GM23338 (cell line): ENCODE measurements around the gene PTPA. TPM values are rescaled to one million over a fixed set of nuclear protein-coding genes. Genes with fewer than 3 reads are reported as not detected.
A peak's percentile ranks its signal among the peaks of the same experiment; 100 is the strongest.

Experiments used
- ATAC-seq: fragments of 200-7000 bp; cut with Tn5 transposase; 3 replicates; pipeline ENCODE4 v1.9.1; 2020
- DNase-seq: peaks from one replicate; pipeline ENCODE4 v3.0.0-alpha.2; 2015; ENCODE audit warnings: low spot score
- H2AFZ ChIP-seq: fragments of 200-600 bp; sonication (generic); 2 replicates; pipeline ENCODE4 v1.8.0; 2016; ENCODE audit warnings: antibody characterized with exemption, mild to moderate bottlenecking, moderate library complexity
- H3F3A ChIP-seq: fragments of 200-600 bp; sonication (generic); replicated peaks from 2 replicates; pipeline ENCODE4 v1.8.0; 2017; ENCODE audit warnings: antibody characterized with exemption, mixed run types, low read depth
- H3K27ac ChIP-seq: fragments of 200-600 bp; sonication (generic); 2 replicates; pipeline ENCODE4 v1.6.1; 2016; ENCODE audit warnings: low read depth
- H3K27me3 ChIP-seq: fragments of 200-600 bp; sonication (generic); 2 replicates; pipeline ENCODE4 v1.8.0; 2016; ENCODE audit warnings: mild to moderate bottlenecking, mixed run types, moderate library complexity; ENCODE audit not compliant: insufficient read depth
- H3K36me3 ChIP-seq: fragments of 200-600 bp; sonication (generic); 2 replicates; pipeline ENCODE4 v1.8.0; 2016; ENCODE audit warnings: mild to moderate bottlenecking; ENCODE audit not compliant: insufficient read depth
- H3K4me1 ChIP-seq: fragments of 200-600 bp; sonication (generic); 2 replicates; pipeline ENCODE4 v1.8.0; 2016; ENCODE audit warnings: mild to moderate bottlenecking, moderate library complexity; ENCODE audit not compliant: insufficient read depth
- H3K4me2 ChIP-seq: fragments of 200-600 bp; sonication (generic); 2 replicates; pipeline ENCODE4 v1.7.1; 2017; ENCODE audit warnings: mixed run types
- H3K4me3 ChIP-seq: fragments of 200-600 bp; sonication (generic); 2 replicates; pipeline ENCODE4 v1.6.1; 2016; ENCODE audit warnings: mixed run types
- H3K79me2 ChIP-seq: fragments of 200-600 bp; sonication (generic); replicated peaks from 2 replicates; pipeline ENCODE4 v1.8.0; 2017; ENCODE audit warnings: mild to moderate bottlenecking; ENCODE audit not compliant: insufficient read depth
- H3K9me2 ChIP-seq: fragments of 200-600 bp; sonication (generic); 2 replicates; pipeline ENCODE4 v1.8.0; 2017; ENCODE audit not compliant: insufficient read depth
- H4K20me1 ChIP-seq: fragments of 200-600 bp; sonication (generic); replicated peaks from 2 replicates; pipeline ENCODE4 v1.8.0; 2017; ENCODE audit warnings: mild to moderate bottlenecking; ENCODE audit not compliant: insufficient read depth
- H3K27ac Mint-ChIP-seq: 2 replicates; pipeline ENCODE4 v1.8.0; 2020; ENCODE audit warnings: inconsistent platforms, mild to moderate bottlenecking, moderate library complexity, mixed read lengths
- H3K27me3 Mint-ChIP-seq: 3 replicates; pipeline ENCODE4 v1.8.0; 2022; ENCODE audit warnings: low read depth, mild to moderate bottlenecking, moderate library complexity, mixed read lengths, inconsistent platforms; ENCODE audit not compliant: insufficient read depth, poor library complexity
- H3K36me3 Mint-ChIP-seq: 3 replicates; pipeline ENCODE4 v1.8.0; 2021; ENCODE audit warnings: low read depth, mild to moderate bottlenecking, inconsistent platforms, moderate library complexity, mixed read lengths
- H3K4me1 Mint-ChIP-seq: 3 replicates; pipeline ENCODE4 v1.8.0; 2020; ENCODE audit warnings: mild to moderate bottlenecking, inconsistent platforms, mixed read lengths
- H3K4me3 Mint-ChIP-seq: 3 replicates; pipeline ENCODE4 v1.8.0; 2021; ENCODE audit warnings: moderate library complexity, mild to moderate bottlenecking, inconsistent platforms, mixed read lengths
- H3K9me3 Mint-ChIP-seq: 3 replicates; pipeline ENCODE4 v1.8.0; 2020; ENCODE audit warnings: moderate library complexity, mild to moderate bottlenecking, inconsistent platforms, mixed read lengths
- CREB1 ChIP-seq: fragments of 250-450 bp; sonication (Bioruptor Pico); IDR thresholded peaks from 2 replicates; pipeline ENCODE4 v1.5.0; 2020; ENCODE audit warnings: low read depth, mild to moderate bottlenecking, moderate library complexity
- ETS1 ChIP-seq: IDR thresholded peaks from 2 replicates; pipeline ENCODE4 v1.6.1; 2016; ENCODE audit warnings: antibody characterized with exemption
- EZH2 ChIP-seq: fragments of 200-600 bp; sonication (generic); IDR thresholded peaks from one replicate; pipeline ENCODE4 v1.8.0; 2017; ENCODE audit warnings: antibody characterized with exemption, mild to moderate bottlenecking, low read depth; ENCODE audit not compliant: unreplicated experiment
- EZH2phosphoT487 ChIP-seq: fragments of 200-600 bp; sonication (generic); IDR thresholded peaks from one replicate; pipeline ENCODE4 v1.8.1; 2018; ENCODE audit warnings: antibody characterized with exemption; ENCODE audit not compliant: unreplicated experiment
- JUNB ChIP-seq: IDR thresholded peaks from one replicate; pipeline ENCODE4 v1.6.1; 2016; ENCODE audit warnings: antibody characterized with exemption; ENCODE audit not compliant: unreplicated experiment
- NANOG ChIP-seq: IDR thresholded peaks from 2 replicates; pipeline ENCODE4 v1.6.1; 2016; ENCODE audit warnings: antibody characterized with exemption, borderline replicate concordance
- POLR2AphosphoS5 ChIP-seq: IDR thresholded peaks from 2 replicates; pipeline ENCODE4 v1.6.1; 2016; ENCODE audit warnings: antibody characterized with exemption, low read depth
- REST ChIP-seq: IDR thresholded peaks from one replicate; pipeline ENCODE4 v1.6.1; 2018; ENCODE audit warnings: antibody characterized with exemption; ENCODE audit not compliant: unreplicated experiment
- STAT1 ChIP-seq: IDR thresholded peaks from one replicate; pipeline ENCODE4 v1.6.1; 2016; ENCODE audit warnings: antibody characterized with exemption; ENCODE audit not compliant: unreplicated experiment
- ZNF114 ChIP-seq: fragments of 250-450 bp; sonication (Bioruptor Pico); IDR thresholded peaks from 2 replicates; pipeline ENCODE4 v1.5.0; 2020; ENCODE audit warnings: mild to moderate bottlenecking, moderate library complexity
- ZNF331 ChIP-seq: fragments of 250-450 bp; sonication (Bioruptor Pico); IDR thresholded peaks from 2 replicates; pipeline ENCODE4 v1.5.0; 2020; ENCODE audit warnings: low read depth, mild to moderate bottlenecking, moderate library complexity
- polyA plus RNA-seq: library from polyadenylated mRNA; unstranded; fragments of >200 nt; fragmentation: Nextera tagmentation; extraction: Ambion mirVana; gene quantifications from 2 replicates; pipeline ENCODE4 v1.2.1, GENCODE V29; 2016
- total RNA-seq: library from RNA; depleted of rRNA; stranded (reverse); fragments of >200 nt; shearing (Covaris generic); gene quantifications from 2 replicates; pipeline ENCODE4 v1.2.3, GENCODE V29; 2014
- TF ChIP-seq, protein P1 (sequence below), 2 experiments: fragments of 200-600 bp in 1 of 2; sonication (generic) in 1 of 2; conservative IDR thresholded peaks; 2 replicates each; pipeline versions ENCODE4 v1.5.1 to v1.6.1; 2016 to 2017; ENCODE audit warnings: antibody characterized with exemption in 2 of 2, low read depth in 2 of 2, mild to moderate bottlenecking in 2 of 2, moderate library complexity in 1 of 2
- TF ChIP-seq, protein P2 (sequence below): fragments of 250-450 bp; sonication (Bioruptor Pico); IDR thresholded peaks from 2 replicates; pipeline ENCODE4 v1.5.0; 2020; ENCODE audit warnings: mild to moderate bottlenecking, moderate library complexity

The PTPA gene
- total and polyA plus RNA-seq, 2 experiments from 2014 or later, result 53.9 to 122 TPM

DNA sequence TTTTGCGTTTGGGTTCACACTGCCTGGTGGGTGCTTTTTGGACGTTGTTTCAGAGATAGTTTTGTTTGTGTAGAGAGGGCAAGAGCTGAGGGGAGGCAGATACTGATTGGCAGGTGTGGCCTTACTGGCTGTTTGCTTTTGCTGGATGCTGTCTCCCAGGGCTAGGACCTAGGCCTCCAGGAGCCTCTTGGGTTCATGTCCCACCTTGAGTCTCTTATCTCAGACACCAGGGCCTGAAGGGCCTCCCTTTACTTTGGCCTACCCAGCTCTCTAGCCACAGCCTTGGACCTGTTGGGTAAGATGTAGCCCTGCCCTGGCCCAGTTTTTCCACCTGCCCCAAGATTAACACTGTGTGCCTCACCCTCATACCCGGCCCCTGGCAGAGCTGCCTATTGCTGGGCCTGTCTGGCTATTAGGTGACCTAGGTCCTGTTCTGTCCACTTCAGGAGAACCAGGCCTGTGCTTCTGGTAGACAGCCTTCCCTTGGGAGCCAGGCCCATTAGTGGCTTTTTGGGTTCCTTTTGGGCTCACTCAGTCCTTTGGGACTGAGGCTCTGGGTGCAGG, 13.4 kb downstream of the PTPA start:
- H3K36me3 Mint-ChIP-seq, result peaks cover 66% of the 10 kb centered on the region
- H4K20me1 ChIP-seq, result peaks cover 2% of the 10 kb centered on the region; the same call in 1 of the 2 replicates
- H3K4me1 ChIP-seq, result peaks cover 16% of the 10 kb centered on the region
- TF ChIP-seq CREB1 (CRISPR knock-in tag), result no peak
- TF ChIP-seq, protein P1, sequence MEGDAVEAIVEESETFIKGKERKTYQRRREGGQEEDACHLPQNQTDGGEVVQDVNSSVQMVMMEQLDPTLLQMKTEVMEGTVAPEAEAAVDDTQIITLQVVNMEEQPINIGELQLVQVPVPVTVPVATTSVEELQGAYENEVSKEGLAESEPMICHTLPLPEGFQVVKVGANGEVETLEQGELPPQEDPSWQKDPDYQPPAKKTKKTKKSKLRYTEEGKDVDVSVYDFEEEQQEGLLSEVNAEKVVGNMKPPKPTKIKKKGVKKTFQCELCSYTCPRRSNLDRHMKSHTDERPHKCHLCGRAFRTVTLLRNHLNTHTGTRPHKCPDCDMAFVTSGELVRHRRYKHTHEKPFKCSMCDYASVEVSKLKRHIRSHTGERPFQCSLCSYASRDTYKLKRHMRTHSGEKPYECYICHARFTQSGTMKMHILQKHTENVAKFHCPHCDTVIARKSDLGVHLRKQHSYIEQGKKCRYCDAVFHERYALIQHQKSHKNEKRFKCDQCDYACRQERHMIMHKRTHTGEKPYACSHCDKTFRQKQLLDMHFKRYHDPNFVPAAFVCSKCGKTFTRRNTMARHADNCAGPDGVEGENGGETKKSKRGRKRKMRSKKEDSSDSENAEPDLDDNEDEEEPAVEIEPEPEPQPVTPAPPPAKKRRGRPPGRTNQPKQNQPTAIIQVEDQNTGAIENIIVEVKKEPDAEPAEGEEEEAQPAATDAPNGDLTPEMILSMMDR (conservative IDR thresholded peaks at IDR 0.05; ENCODE audit: low read depth in 2 of 2), result no peak
- TF ChIP-seq, protein P2, sequence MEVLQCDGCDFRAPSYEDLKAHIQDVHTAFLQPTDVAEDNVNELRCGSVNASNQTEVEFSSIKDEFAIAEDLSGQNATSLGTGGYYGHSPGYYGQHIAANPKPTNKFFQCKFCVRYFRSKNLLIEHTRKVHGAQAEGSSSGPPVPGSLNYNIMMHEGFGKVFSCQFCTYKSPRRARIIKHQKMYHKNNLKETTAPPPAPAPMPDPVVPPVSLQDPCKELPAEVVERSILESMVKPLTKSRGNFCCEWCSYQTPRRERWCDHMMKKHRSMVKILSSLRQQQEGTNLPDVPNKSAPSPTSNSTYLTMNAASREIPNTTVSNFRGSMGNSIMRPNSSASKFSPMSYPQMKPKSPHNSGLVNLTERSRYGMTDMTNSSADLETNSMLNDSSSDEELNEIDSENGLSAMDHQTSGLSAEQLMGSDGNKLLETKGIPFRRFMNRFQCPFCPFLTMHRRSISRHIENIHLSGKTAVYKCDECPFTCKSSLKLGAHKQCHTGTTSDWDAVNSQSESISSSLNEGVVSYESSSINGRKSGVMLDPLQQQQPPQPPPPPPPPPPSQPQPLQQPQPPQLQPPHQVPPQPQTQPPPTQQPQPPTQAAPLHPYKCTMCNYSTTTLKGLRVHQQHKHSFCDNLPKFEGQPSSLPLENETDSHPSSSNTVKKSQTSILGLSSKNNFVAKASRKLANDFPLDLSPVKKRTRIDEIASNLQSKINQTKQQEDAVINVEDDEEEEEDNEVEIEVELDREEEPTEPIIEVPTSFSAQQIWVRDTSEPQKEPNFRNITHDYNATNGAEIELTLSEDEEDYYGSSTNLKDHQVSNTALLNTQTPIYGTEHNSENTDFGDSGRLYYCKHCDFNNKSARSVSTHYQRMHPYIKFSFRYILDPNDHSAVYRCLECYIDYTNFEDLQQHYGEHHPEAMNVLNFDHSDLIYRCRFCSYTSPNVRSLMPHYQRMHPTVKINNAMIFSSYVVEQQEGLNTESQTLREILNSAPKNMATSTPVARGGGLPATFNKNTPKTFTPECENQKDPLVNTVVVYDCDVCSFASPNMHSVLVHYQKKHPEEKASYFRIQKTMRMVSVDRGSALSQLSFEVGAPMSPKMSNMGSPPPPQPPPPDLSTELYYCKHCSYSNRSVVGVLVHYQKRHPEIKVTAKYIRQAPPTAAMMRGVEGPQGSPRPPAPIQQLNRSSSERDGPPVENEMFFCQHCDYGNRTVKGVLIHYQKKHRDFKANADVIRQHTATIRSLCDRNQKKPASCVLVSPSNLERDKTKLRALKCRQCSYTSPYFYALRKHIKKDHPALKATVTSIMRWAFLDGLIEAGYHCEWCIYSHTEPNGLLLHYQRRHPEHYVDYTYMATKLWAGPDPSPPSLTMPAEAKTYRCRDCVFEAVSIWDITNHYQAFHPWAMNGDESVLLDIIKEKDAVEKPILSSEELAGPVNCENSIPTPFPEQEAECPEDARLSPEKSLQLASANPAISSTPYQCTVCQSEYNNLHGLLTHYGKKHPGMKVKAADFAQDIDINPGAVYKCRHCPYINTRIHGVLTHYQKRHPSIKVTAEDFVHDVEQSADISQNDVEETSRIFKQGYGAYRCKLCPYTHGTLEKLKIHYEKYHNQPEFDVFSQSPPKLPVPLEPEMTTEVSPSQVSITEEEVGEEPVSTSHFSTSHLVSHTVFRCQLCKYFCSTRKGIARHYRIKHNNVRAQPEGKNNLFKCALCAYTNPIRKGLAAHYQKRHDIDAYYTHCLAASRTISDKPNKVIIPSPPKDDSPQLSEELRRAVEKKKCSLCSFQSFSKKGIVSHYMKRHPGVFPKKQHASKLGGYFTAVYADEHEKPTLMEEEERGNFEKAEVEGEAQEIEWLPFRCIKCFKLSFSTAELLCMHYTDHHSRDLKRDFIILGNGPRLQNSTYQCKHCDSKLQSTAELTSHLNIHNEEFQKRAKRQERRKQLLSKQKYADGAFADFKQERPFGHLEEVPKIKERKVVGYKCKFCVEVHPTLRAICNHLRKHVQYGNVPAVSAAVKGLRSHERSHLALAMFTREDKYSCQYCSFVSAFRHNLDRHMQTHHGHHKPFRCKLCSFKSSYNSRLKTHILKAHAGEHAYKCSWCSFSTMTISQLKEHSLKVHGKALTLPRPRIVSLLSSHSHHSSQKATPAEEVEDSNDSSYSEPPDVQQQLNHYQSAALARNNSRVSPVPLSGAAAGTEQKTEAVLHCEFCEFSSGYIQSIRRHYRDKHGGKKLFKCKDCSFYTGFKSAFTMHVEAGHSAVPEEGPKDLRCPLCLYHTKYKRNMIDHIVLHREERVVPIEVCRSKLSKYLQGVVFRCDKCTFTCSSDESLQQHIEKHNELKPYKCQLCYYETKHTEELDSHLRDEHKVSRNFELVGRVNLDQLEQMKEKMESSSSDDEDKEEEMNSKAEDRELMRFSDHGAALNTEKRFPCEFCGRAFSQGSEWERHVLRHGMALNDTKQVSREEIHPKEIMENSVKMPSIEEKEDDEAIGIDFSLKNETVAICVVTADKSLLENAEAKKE, result no peak
- TF ChIP-seq ZNF114 (CRISPR knock-in tag), result no peak
- TF ChIP-seq ZNF331 (CRISPR knock-in tag), result no peak
- no peak for TF ChIP-seq EZH2
- TF ChIP-seq ETS1, result no peak
- no peak for TF ChIP-seq REST
- TF ChIP-seq EZH2phosphoT487, result no peak
- TF ChIP-seq NANOG, result no peak
- TF ChIP-seq JUNB, result no peak
- no peak for TF ChIP-seq STAT1
- TF ChIP-seq POLR2AphosphoS5, result no peak
- H3K4me2 ChIP-seq, result no peak overlapping the region
- peaks cover 19% of the 10 kb centered on the region for H3K4me1 Mint-ChIP-seq
- H3K4me3 Mint-ChIP-seq, result no peak overlapping the region
- no peaks in the 10 kb centered on the region for H3K27me3 ChIP-seq
- peaks cover 16% of the 10 kb centered on the region for H3K36me3 ChIP-seq
- peaks cover 25% of the 10 kb centered on the region; the same call in 1 of the 2 replicates for H3K79me2 ChIP-seq
- no peak overlapping the region for H3K4me3 ChIP-seq
- peak overlapping the region; percentile 31; the same call in 1 of the 2 replicates for H3K27ac Mint-ChIP-seq
- H2AFZ ChIP-seq, result no peak overlapping the region
- H3K9me2 ChIP-seq, result no peaks in the 10 kb centered on the region
- no peak overlapping the region for H3K27ac ChIP-seq
- peaks cover 9% of the 10 kb centered on the region for H3K27me3 Mint-ChIP-seq
- DNase-seq (no peak), ATAC-seq (no peak)
- H3F3A ChIP-seq, result peaks cover 5% of the 10 kb centered on the region; the same call in 1 of the 2 replicates
- no peaks in the 10 kb centered on the region for H3K9me3 Mint-ChIP-seq
